ENCODE data around the gene TSHZ2. TPM values are rescaled to one million over a fixed set of nuclear protein-coding genes. Genes with fewer than 3 reads are reported as not detected.
A peak's percentile ranks its signal among the peaks of the same experiment; 100 is the strongest.

Gene TSHZ2
- total and polyA plus RNA-seq, 2 experiments from 2014 or later: 10.4 to 32.0 TPM

DNA sequence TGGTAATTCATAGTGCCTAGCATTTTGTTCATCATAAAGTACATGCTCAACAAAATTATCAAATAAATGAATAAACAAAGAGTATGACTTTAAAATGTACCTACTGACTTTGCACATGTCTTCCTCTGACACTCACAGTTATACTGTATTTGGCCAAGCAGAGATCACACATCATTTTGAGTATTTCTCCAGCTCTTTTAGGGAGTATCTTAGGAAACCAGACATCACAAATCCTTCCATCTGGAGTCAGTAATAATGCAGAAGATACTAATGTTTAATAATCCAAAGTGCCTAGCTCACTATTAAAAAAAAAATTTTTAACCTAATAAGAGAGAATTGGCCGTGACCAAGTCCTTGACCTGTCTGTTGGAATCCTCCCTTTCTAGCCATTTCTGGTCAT lies 466.9 kb downstream of the TSHZ2 start:
- no peaks in the 10 kb centered on the region for H3K4me1 ChIP-seq (ENCODE audit: low read depth)
- no peak overlapping the region for H3K4me3 ChIP-seq
- H3K27ac ChIP-seq: no peak overlapping the region
- DNase-seq (ENCODE audit: low read depth in 1 of 2, low spot score in 1 of 2): no peak
- no peaks in the 10 kb centered on the region for H3K36me3 ChIP-seq
- no peaks in the 10 kb centered on the region for H3K9me3 ChIP-seq (ENCODE audit: low read depth)
- H3K27me3 ChIP-seq: no peaks in the 10 kb centered on the region
- TF ChIP-seq, protein P1, sequence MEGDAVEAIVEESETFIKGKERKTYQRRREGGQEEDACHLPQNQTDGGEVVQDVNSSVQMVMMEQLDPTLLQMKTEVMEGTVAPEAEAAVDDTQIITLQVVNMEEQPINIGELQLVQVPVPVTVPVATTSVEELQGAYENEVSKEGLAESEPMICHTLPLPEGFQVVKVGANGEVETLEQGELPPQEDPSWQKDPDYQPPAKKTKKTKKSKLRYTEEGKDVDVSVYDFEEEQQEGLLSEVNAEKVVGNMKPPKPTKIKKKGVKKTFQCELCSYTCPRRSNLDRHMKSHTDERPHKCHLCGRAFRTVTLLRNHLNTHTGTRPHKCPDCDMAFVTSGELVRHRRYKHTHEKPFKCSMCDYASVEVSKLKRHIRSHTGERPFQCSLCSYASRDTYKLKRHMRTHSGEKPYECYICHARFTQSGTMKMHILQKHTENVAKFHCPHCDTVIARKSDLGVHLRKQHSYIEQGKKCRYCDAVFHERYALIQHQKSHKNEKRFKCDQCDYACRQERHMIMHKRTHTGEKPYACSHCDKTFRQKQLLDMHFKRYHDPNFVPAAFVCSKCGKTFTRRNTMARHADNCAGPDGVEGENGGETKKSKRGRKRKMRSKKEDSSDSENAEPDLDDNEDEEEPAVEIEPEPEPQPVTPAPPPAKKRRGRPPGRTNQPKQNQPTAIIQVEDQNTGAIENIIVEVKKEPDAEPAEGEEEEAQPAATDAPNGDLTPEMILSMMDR (IDR thresholded peaks at IDR 0.05; ENCODE audit: low read depth, low read length): no peak

DNA sequence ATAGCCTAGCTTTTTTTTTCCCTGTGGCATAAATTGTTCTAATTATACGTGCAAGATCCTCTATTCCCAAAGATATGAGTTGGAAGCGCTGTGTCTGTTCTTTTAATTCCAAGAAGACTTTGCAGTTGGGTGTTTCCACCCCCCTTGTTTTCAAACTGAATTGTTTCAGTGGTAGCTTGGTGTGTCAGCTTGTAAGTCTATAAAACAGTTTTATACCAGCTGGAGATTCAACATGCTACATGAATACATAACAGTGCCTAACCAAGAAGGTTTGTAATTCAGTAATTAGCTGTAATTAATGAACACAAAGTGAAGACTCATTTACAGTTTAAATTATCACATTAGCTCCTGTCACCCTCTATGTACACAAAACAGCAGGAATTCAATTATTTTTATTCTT lies 467.5 kb downstream of the TSHZ2 start:
- TF ChIP-seq, protein P1 (IDR thresholded peaks at IDR 0.05; ENCODE audit: low read depth, low read length): no peak
- Histone ChIP-seq H3K36me3 (no peaks in the 10 kb centered on the region), H3K27me3 (no peaks in the 10 kb centered on the region)

DNA sequence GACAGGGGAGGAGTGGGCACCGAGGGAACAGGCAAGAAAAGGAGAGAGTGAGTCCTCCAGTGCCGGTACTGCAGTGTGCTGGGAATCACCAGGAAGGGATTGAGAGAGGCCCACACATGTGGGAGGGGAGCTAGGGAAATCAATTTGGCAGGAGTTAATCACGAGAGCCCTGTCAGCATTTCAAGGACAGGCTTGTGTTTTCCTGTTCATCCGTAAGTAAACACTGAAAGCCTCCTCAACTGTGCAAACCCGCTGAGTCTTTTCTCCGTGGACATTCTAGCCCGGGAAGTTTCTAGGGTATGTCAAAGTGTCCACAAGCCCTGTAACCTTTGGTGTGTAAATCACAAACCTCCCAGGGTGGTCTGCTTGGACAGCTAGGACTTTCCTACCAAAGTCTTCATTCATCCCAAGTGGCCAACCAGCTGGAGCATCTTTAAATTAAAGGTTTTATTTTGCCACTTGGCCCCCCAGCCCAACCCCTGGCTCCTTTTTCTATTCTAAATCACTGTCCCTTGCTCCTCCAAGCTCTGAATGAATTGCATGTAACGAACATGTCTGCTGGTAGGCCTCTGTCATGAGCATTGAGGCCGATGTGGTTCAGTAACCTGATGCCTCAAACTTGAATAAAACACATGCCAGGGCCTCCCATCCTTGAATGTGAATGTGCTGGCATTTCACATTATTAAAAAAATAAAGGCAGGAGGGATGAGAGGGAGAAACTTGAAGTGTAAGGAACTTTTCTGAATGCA lies 472.4 kb downstream of the TSHZ2 start:
- Histone ChIP-seq H3K4me1 (ENCODE audit: low read depth) (no peaks in the 10 kb centered on the region), H3K36me3 (no peaks in the 10 kb centered on the region), H3K9me3 (ENCODE audit: low read depth) (no peaks in the 10 kb centered on the region), H3K27ac (no peak overlapping the region), H3K27me3 (no peaks in the 10 kb centered on the region), H3K4me3 (no peak overlapping the region)
- DNase-seq (ENCODE audit: low read depth in 1 of 2, low spot score in 1 of 2): peak in 1 of 2 donors; percentile 21
- TF ChIP-seq, protein P1 (IDR thresholded peaks at IDR 0.05; ENCODE audit: low read depth, low read length): no peak

More for the DNA sequence above, 467.5 kb downstream of the TSHZ2 start:
- Histone ChIP-seq H3K4me3 (no peak overlapping the region), H3K27ac (no peak overlapping the region), H3K4me1 (ENCODE audit: low read depth) (no peaks in the 10 kb centered on the region), H3K9me3 (ENCODE audit: low read depth) (no peaks in the 10 kb centered on the region)
- no peak for DNase-seq (ENCODE audit: low read depth in 1 of 2, low spot score in 1 of 2)

DNA sequence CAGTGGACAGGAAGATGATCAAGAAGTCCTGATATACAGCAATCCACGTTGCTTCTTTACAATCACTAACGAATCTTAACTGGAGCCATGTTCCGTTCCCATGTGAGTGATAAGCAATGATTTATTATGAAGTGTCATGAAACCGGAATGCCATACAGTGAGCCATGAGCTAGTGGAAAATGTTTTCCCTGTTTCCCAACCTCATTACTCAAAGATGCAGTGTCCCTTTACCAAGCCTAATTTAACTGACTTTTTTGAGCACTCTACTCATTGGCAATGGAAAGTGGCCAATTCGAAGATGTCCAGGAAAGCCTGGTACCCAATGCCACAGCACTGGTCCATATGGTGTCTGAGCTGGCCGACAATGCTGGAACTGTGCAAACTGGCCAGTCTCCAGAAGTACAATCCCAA lies 473.2 kb downstream of the TSHZ2 start:
- Histone ChIP-seq H3K27ac (no peak overlapping the region), H3K9me3 (ENCODE audit: low read depth) (no peaks in the 10 kb centered on the region), H3K4me3 (no peak overlapping the region), H3K36me3 (no peaks in the 10 kb centered on the region), H3K4me1 (ENCODE audit: low read depth) (no peaks in the 10 kb centered on the region), H3K27me3 (no peaks in the 10 kb centered on the region)
- TF ChIP-seq, protein P1 (IDR thresholded peaks at IDR 0.05; ENCODE audit: low read depth, low read length): no peak
- peak in 1 of 2 donors; percentile 19 for DNase-seq (ENCODE audit: low read depth in 1 of 2, low spot score in 1 of 2)

GRCh38 chr20:53445932-53446331 lies 473.8 kb downstream of the TSHZ2 start:
- no peaks in the 10 kb centered on the region for H3K4me1 ChIP-seq (ENCODE audit: low read depth)
- no peak overlapping the region for H3K27ac ChIP-seq
- TF ChIP-seq, protein P1 (IDR thresholded peaks at IDR 0.05; ENCODE audit: low read depth, low read length): no peak
- no peak for DNase-seq (ENCODE audit: low read depth in 1 of 2, low spot score in 1 of 2)
- no peaks in the 10 kb centered on the region for H3K9me3 ChIP-seq (ENCODE audit: low read depth)
- no peaks in the 10 kb centered on the region for H3K36me3 ChIP-seq
- no peaks in the 10 kb centered on the region for H3K27me3 ChIP-seq
- no peak overlapping the region for H3K4me3 ChIP-seq

Data from cardiac muscle cell (in vitro differentiated cells and primary cell).